ENCODE results near the gene YTHDF2. TPM values are rescaled to one million over a fixed set of nuclear protein-coding genes. Genes with fewer than 3 reads are reported as not detected.

Gene YTHDF2
- polyA plus RNA-seq, 4 donors, result 39.1 to 59.0 (median 43.8) TPM

Other genes with a start within 250 kb of the YTHDF2 start
- 10 to 100 TPM; 31.1 to 69.5 (median 36.6) TPM for gene RCC1, start 230.9 kb upstream of the YTHDF2 start, polyA plus RNA-seq
- gene TRNAU1AP, start 183.9 kb upstream of the YTHDF2 start, polyA plus RNA-seq, result 10 to 100 TPM; 16.3 to 25.9 (median 21.3) TPM
- gene RAB42, start 144.7 kb upstream of the YTHDF2 start, polyA plus RNA-seq, result 10 to 100 TPM in 1 of 4 donors, 1 to 10 TPM in 3; 1.7 to 28.1 (median 4.8) TPM
- gene TAF12, start 93.9 kb upstream of the YTHDF2 start, polyA plus RNA-seq, result 10 to 100 TPM; 18.9 to 32.7 (median 28.9) TPM
- gene RNU11, start 88.3 kb upstream of the YTHDF2 start, polyA plus RNA-seq, result not detected
- gene GMEB1, start 68.2 kb upstream of the YTHDF2 start, polyA plus RNA-seq, result 10 to 100 TPM in 1 of 4 donors, 1 to 10 TPM in 3; 2.5 to 13.7 (median 6.0) TPM
- gene OPRD1, start 75.2 kb downstream of the YTHDF2 start, polyA plus RNA-seq, result under 1 TPM in 3 of 4 donors, not detected in 1; 0.06 to 0.34 (median 0.27) TPM
- gene EPB41, start 177.6 kb downstream of the YTHDF2 start, polyA plus RNA-seq, result 10 to 100 TPM; 14.9 to 77.9 (median 20.5) TPM